Measurements from ENCODE around the gene N4BP2L2.
"Not testable (repeated sequence)": the region's sequence is repeated elsewhere in the genome, so short reads cannot be mapped to it uniquely, and the experiment has no call there.

The N4BP2L2 gene

DNA sequence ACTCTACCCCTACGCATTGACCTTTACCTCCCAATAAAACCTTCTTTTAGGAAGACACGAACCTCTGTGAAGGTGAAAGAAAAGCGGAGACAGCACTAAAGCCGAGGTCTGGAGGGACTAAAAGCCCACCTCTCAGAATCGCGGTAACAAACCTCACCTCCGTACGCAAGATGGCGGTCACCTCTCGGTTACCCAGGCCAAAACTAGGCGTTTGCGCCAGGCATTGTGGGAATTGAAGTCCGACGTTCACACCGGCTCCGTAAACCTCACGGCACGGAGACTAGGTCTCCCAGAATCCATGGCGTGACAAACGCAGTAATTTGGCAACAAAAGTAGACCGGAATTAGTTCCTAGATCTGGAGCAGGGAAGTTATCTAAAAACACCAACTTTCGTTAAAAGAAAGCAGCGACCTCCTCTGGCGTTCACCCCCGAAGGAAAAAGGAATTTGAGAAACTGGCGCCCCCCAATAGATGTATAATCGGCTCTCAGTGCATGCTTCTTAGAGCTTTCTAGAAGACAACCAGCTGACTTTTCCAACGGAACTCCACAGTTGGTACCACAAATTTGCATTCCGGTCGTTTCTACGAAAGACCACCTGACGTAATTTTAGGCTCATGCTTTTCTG, at the start of gene N4BP2L2:
Gene N4BP2L2, minus strand, starts transcription at position 175 of the 626 bp plus-strand sequence. CDS start 1,768 bp downstream, outside the sequence.
- DNase-seq (ENCODE audit: low read depth in 4 of 4, low spot score in 1 of 4), result peak; percentile 66 to 84 (median 81)

DNA sequence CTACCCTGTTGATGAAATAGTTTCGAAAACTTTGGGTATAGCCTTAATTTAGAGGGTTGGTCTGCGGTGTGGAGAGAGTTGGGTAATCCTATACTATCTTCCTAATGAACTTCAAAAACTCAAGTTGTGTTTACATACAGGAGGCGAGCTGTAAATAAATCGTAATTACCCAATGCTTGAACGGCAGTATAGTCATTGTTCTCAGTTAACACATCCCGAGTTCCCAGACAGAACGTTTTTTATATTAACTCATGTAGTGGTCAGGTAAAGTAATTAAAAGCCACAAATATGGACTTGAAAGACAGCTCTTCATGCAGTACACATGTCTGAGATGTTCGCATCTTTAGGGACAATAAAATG, 49.2 kb upstream of the N4BP2L2 start:
- DNase-seq (ENCODE audit: low read depth in 4 of 4, low spot score in 1 of 4), result no peak

GRCh38 chr13:32587011-32587810, 48.6 kb upstream of the N4BP2L2 start:
- DNase-seq (ENCODE audit: low read depth in 4 of 4, low spot score in 1 of 4), result peak in 3 of 4 experiments; percentile 26 to 53 (median 36)

DNA sequence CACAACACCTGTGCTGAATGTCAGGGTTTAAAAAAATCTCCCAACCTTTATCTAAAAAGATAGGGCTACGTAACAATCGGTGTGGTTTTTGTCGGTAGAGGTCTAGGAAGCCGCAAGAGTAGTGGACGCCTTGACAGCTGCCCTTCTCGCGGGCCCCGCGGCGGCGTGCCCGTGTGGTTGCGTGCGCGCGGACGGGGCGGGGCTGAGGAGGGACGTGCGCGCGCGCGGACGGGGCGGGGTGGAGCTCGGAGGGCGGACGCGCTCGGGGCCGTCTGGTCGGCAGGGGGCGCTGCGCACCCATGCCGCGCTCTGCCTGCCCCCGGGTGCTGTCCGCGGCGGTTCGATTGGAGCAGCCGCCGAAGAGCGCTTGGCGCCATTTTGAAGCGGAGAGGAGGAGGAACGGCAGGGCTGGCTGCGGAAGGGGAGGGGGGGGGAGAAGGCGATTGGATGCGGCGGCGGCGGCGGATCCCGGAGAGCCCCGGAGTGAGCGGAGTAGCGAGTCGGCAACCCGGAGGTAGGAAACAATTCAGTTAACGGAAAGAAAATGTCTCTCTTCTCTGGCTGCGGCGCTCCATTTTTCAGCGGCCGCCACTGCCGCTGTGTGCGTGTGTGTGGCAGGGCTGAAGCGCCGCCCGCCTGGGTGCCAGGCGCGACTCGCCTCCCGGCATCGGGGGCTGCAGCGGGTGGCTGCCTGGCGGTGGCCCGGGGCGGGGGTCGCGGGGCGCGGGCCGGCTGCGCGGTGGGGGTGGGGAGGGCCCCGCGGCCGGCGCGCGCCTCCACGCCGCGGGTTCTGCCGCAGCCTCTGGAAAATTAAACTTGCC, 47.7 kb upstream of the N4BP2L2 start, which contains the start of gene PDS5B:
Gene PDS5B, plus strand, starts transcription at position 373 of the 821 bp plus-strand sequence. CDS start 62,321 bp downstream, outside the sequence.
- DNase-seq (ENCODE audit: low read depth in 4 of 4, low spot score in 1 of 4), result peak; percentile 83 to 95 (median 88)

- no peak for DNase-seq (ENCODE audit: low read depth in 4 of 4, low spot score in 1 of 4)
Observed at GRCh38 chr13:32585550-32586079, 47.0 kb upstream of the N4BP2L2 start.

DNA sequence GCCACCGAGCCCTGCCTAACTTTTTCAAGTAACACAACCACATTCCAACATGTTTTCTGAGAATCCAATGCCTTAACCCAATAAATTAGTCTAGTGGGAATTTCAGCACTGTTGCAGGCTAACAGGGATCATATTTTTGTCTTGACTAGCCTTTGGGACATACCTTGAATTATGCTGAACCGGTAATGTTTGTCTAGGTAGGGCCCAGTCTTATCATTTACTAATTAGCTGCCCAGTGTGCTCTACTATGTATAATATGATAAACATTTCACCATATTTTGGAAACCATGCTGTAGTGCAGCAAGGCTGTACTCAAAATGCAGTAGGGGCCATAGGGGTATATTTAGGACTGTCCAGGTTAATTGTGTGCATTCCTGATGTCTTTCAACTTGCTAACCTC, 44.4 kb upstream of the N4BP2L2 start:
- no peak for DNase-seq (ENCODE audit: low read depth in 4 of 4, low spot score in 1 of 4)

- DNase-seq (ENCODE audit: low read depth in 4 of 4, low spot score in 1 of 4), result no peak
Observed at GRCh38 chr13:32582281-32582680, 43.7 kb upstream of the N4BP2L2 start.

DNA sequence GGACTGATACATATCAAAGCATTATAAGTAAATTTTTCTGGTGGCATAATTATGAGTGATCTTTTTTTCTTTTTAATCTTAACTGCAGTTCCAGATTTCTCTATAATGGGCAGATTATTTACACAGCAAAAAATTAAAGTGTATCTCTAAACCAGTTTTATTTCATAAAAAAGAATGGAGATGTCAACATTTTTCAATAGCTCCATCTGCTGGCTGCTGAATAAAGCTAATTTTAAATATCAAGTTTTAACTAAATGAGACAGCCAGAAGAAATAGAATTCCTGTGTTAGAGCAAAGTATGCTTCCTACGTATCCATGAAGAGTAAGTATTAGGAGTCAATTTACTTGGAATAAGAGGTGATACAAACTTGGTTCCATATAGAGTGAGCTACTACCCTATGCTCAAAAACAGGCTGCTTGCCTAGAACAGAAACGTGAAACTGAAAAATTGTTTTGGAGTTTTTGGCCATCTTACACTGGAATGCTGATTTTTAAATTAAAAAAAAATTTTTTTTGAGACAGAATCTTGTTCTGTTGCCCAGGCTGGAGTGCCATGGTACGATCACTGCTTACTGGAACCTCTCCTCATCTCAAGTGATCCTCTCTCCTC, 42.7 kb upstream of the N4BP2L2 start:
- DNase-seq (ENCODE audit: low read depth in 4 of 4, low spot score in 1 of 4), result no peak

GRCh38 chr13:32577032-32577431, 38.4 kb upstream of the N4BP2L2 start:
- DNase-seq (ENCODE audit: low read depth in 4 of 4, low spot score in 1 of 4), result no peak

DNA sequence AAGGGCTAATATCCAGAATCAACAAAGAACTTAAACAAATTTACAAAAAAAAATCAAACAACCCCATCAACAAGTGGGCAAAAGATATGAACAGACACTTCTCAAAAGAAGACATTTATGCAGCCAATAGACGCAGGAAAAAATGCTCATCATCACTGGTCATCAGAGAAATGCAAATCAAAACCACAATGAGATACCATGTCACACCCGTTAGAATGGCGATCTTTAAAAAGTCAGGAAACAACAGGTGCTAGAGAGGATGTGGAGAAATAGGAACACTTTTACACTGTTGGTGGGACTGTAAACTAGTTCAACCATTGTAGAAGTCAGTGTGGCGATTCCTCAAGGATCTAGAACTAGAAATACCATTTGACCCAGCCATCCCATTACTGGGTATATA, 37.1 kb upstream of the N4BP2L2 start:
- DNase-seq (ENCODE audit: low read depth in 4 of 4, low spot score in 1 of 4), result not testable (repeated sequence)

GRCh38 chr13:32560842-32561241, 22.2 kb upstream of the N4BP2L2 start:
- not testable (repeated sequence) for DNase-seq (ENCODE audit: low read depth in 4 of 4, low spot score in 1 of 4)

DNA sequence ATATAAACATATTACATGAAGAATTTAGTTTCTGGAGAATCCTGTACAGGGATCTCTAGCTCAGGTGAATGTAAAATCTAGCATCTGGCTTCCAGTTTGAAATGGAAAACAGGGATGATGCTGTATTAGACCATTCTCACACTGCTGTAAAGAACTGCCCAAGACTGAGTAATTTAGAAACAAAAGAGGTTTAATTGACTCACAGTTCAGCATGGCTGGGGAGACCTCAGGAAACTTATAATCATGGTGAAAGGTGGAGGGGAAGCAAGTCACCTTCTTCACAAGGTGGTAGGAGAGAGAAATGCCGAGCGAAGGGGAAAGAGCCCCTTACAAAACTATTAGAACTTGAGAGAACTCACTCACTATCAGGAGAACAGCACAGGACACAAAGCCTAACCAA, 17.0 kb upstream of the N4BP2L2 start:
- no peak for DNase-seq (ENCODE audit: low read depth in 4 of 4, low spot score in 1 of 4)

DNA sequence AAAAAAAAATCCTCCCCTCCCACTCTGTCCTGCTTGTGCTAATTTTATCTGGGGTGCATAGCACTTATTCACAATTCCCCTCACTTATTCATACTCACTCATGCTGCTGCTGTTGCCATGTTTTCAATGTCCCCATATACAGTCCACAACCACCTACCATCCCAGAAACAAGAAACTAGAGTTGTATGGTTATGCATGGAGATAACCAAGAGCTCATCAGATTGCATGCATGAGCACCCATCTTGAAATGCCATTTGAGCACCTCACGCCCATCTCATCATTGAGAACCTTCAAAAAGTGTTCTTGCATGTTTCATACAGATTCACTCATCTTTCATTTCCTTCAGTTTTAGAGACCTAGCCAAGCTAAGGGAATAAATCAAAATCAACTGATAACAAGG, 15.1 kb upstream of the N4BP2L2 start:
- DNase-seq (ENCODE audit: low read depth in 4 of 4, low spot score in 1 of 4), result no peak

- DNase-seq (ENCODE audit: low read depth in 4 of 4, low spot score in 1 of 4), result no peak
Observed at GRCh38 chr13:32549788-32550187, 11.2 kb upstream of the N4BP2L2 start.

- no peak for DNase-seq (ENCODE audit: low read depth in 4 of 4, low spot score in 1 of 4)
Observed at GRCh38 chr13:32548837-32549236, 10.2 kb upstream of the N4BP2L2 start.

DNA sequence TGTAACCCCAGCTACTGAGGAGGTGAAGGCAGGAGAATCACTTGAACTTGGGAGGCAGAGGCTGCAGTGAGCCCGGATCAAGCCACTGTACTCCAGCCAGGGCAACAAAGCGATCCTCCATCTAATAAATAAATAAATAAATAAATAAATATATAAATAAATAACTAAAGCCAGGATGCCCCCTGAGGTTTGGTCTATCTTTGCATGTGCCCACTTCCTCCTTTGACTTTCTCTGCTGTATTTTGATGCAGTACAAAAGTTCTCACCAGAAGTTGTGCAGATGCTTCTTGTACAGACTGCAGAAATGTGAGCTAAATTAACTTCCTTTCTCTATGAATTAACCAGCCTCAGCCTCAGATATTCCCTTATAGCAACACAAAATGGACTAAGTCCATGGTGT, 6.5 kb upstream of the N4BP2L2 start:
- DNase-seq (ENCODE audit: low read depth in 4 of 4, low spot score in 1 of 4), result no peak

- no peak for DNase-seq (ENCODE audit: low read depth in 4 of 4, low spot score in 1 of 4)
Observed at GRCh38 chr13:32542221-32542620, 3.6 kb upstream of the N4BP2L2 start.

DNA sequence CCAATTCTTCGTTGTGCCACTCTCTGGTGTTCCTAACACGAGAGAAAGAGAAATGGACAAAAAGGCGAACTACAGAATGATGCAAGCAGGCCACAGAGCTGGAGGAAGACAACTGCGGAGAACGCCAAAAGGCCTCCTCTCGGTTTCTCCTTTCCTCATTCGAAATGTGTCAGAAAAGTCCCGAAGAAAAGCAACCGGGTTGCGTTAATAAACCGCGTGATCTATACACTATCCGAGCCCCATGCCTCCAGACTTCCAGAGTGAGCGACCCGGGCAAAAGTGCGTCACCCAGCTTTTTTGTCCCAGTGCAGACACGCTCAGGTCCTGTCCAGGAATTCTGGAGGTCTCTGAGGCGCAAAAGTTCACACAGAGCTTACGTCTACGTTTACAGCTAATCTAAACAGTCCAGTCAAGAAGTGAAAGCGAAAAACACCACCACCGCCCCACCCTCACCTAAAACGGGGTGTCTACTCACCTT, 413 bp downstream of the N4BP2L2 start:
- peak in 2 of 4 experiments; percentile 12 to 21 for DNase-seq (ENCODE audit: low read depth in 4 of 4, low spot score in 1 of 4)

GRCh38 chr13:32537580-32538142, 934 bp downstream of the N4BP2L2 start:
- peak in 3 of 4 experiments; percentile 5 to 14 (median 12) for DNase-seq (ENCODE audit: low read depth in 4 of 4, low spot score in 1 of 4)

- DNase-seq (ENCODE audit: low read depth in 4 of 4, low spot score in 1 of 4), result no peak
Observed at GRCh38 chr13:32535748-32536147, 2.8 kb downstream of the N4BP2L2 start.
